HCT116 (cell line): ENCODE results near the gene PCDH9. TPM values are rescaled to one million over a fixed set of nuclear protein-coding genes. Genes with fewer than 3 reads are reported as not detected.

Experiments
- ATAC-seq: fragments of 200-7000 bp; cut with Tn5 transposase; 2 replicates; pipeline ENCODE4 v1.9.1; 2020; ENCODE audit warnings: mild to moderate bottlenecking, moderate library complexity
- BruUV-seq: library from RNA; stranded (reverse); fragments of 400-500 nt; replicated peaks from 2 replicates; lab custom pipeline; 2021; lab: Mats Ljungman, UMichigan
- CTCF ChIA-PET: fragments of 300-600 bp; sonication (Branson Sonifier 250); formaldehyde crosslinking; loops from one replicate; lab custom pipeline; 2021; ENCODE audit warnings: antibody characterized with exemption; lab: Charles Lee
- POLR2A ChIA-PET: fragments of 300-600, 350-600 bp; sonication (Branson Sonifier 250); formaldehyde crosslinking; loops from one replicate; lab custom pipeline; 2021; ENCODE audit warnings: antibody characterized with exemption; lab: Charles Lee
- RAD21 ChIA-PET, 2 experiments: fragments of 300-600 bp; sonication (Branson Sonifier 250); formaldehyde crosslinking; loops; one replicate each; lab custom pipeline; 2023; ENCODE audit warnings: low total read pairs in 2 of 2; ENCODE audit not compliant: uncharacterized antibody in 2 of 2, unreplicated experiment in 2 of 2, low non-redundant PET in 1 of 2; lab: Charles Lee
- DNase-seq: peaks from one replicate; pipeline ENCODE4 v3.0.0-alpha.2; 2010; ENCODE audit warnings: low read depth, low spot score
- H2AFZ ChIP-seq: fragments of 200-600 bp; shearing (Covaris generic), sonication (generic); 2 replicates; pipeline ENCODE4 v1.6.1; 2017; ENCODE audit warnings: low read depth, mixed run types, mixed read lengths, antibody characterized with exemption, low read length; ENCODE audit not compliant: poor library complexity, severe bottlenecking
- H3K27ac ChIP-seq: 2 replicates; pipeline ENCODE4 v1.5.1; 2012; ENCODE audit warnings: low read depth, low read length
- H3K27me3 ChIP-seq: fragments of 200-600 bp; sonication (generic); 2 replicates; pipeline ENCODE4 v1.6.1; 2016; ENCODE audit warnings: mixed run types, low read length, mixed read lengths; ENCODE audit not compliant: insufficient read depth
- H3K36me3 ChIP-seq, 2 experiments: fragments of 200-500 bp in 1 of 2; fragments of 200-600 bp in 1 of 2; sonication (Bioruptor generic) in 1 of 2; sonication (generic) in 1 of 2; 2 replicates each; pipeline versions ENCODE4 v1.5.1 to v1.6.1; 2014 to 2016; ENCODE audit warnings: low read length in 2 of 2, inconsistent platforms in 1 of 2, mixed read lengths in 1 of 2, mixed run types in 1 of 2; ENCODE audit not compliant: insufficient read depth in 2 of 2, control insufficient read depth in 1 of 2
- H3K4me1 ChIP-seq, 2 experiments: fragments of 200-600 bp in 1 of 2; sonication (generic) in 1 of 2; 2 replicates each; pipeline versions ENCODE4 v1.5.1 to v1.6.1; 2012 to 2017; ENCODE audit warnings: low read length in 2 of 2, inconsistent platforms in 1 of 2, mild to moderate bottlenecking in 1 of 2, mixed read lengths in 1 of 2, mixed run types in 1 of 2, moderate library complexity in 1 of 2; ENCODE audit not compliant: insufficient read depth in 2 of 2, control insufficient read depth in 1 of 2
- H3K4me2 ChIP-seq: fragments of 200-600 bp; sonication (generic); 2 replicates; pipeline ENCODE4 v1.6.1; 2017; ENCODE audit warnings: mixed run types, low read length, mixed read lengths
- H3K4me3 ChIP-seq, 2 experiments: fragments of 200-600 bp in 1 of 2; sonication (generic) in 1 of 2; replicated peaks in 1 of 2; 2 replicates each; pipeline ENCODE4 v1.5.1; 2011 to 2016; ENCODE audit warnings: low read length in 2 of 2, control low read depth in 1 of 2, low read depth in 1 of 2, mild to moderate bottlenecking in 1 of 2, mixed read lengths in 1 of 2, mixed run types in 1 of 2
- H3K79me2 ChIP-seq: fragments of 200-600 bp; sonication (generic); 2 replicates; pipeline ENCODE4 v1.6.1; 2017; ENCODE audit warnings: mild to moderate bottlenecking, mixed run types, low read length, moderate library complexity, mixed read lengths; ENCODE audit not compliant: insufficient read depth
- H3K9ac ChIP-seq: fragments of 200-600 bp; sonication (generic); 2 replicates; pipeline ENCODE4 v1.6.1; 2016; ENCODE audit warnings: low read length, mixed read lengths
- H3K9me2 ChIP-seq: fragments of 200-600 bp; sonication (generic), shearing (Covaris generic); 2 replicates; pipeline ENCODE4 v1.6.1; 2017; ENCODE audit warnings: mixed run types, mild to moderate bottlenecking, moderate library complexity; ENCODE audit not compliant: insufficient read depth
- H3K9me3 ChIP-seq, 2 experiments: fragments of 200-500 bp in 1 of 2; fragments of 200-600 bp in 1 of 2; sonication (Bioruptor generic) in 1 of 2; sonication (generic) in 1 of 2; 2 replicates each; pipeline ENCODE4 v1.6.1; 2014 to 2017; ENCODE audit warnings: low read length in 2 of 2, mixed read lengths in 2 of 2, inconsistent platforms in 1 of 2, low read depth in 1 of 2, mild to moderate bottlenecking in 1 of 2, mixed run types in 1 of 2, moderate library complexity in 1 of 2; ENCODE audit not compliant: control insufficient read depth in 1 of 2, insufficient read depth in 1 of 2
- H4K20me1 ChIP-seq: fragments of 200-600 bp; sonication (generic), shearing (Covaris generic); 2 replicates; pipeline ENCODE4 v1.6.1; 2017; ENCODE audit warnings: mixed run types, mild to moderate bottlenecking, moderate library complexity; ENCODE audit not compliant: insufficient read depth
- CBX3 ChIP-seq: IDR thresholded peaks from 2 replicates; pipeline ENCODE4 v1.6.1; 2012; ENCODE audit warnings: low read depth
- EZH2 ChIP-seq: fragments of 200-600 bp; sonication (generic); IDR thresholded peaks from 2 replicates; pipeline ENCODE4 v1.6.1; 2017; ENCODE audit warnings: antibody characterized with exemption, mixed run types
- FOSL1 ChIP-seq: IDR thresholded peaks from 2 replicates; pipeline ENCODE4 v1.6.1; 2012; ENCODE audit warnings: low read depth
- REST ChIP-seq: IDR thresholded peaks from 2 replicates; pipeline ENCODE4 v1.6.1; 2012; ENCODE audit warnings: low read depth
- SP1 ChIP-seq: IDR thresholded peaks from 2 replicates; pipeline ENCODE4 v1.6.1; 2012; ENCODE audit warnings: low read depth
- SRF ChIP-seq: IDR thresholded peaks from 2 replicates; pipeline ENCODE4 v1.6.1; 2012; ENCODE audit warnings: low read depth
- YY1 ChIP-seq: IDR thresholded peaks from 2 replicates; pipeline ENCODE4 v1.6.1; 2011; ENCODE audit warnings: low read length, low read depth, moderate library complexity, mild to moderate bottlenecking; ENCODE audit not compliant: insufficient replicate concordance; ENCODE audit errors: extremely low read depth
- ZFX ChIP-seq: fragments of 450-650 bp; IDR thresholded peaks from 2 replicates; pipeline ENCODE4 v1.6.1; 2017
- ZNF274 ChIP-seq: fragments of 200-500 bp; sonication (Bioruptor generic); IDR thresholded peaks from 2 replicates; pipeline ENCODE4 v1.6.1; 2014; ENCODE audit warnings: mild to moderate bottlenecking, low read depth, low read length, inconsistent platforms
- intact Hi-C: fragments of 100-400 bp; cut with micrococcal nuclease; formaldehyde crosslinking; loops from 2 replicates; pipeline ENCODE4 v1.10.0; 2022
- total RNA-seq: library from RNA; stranded (reverse); gene quantifications from one replicate; pipeline ENCODE4 v1.2.1, GENCODE V29; 2021; ENCODE audit not compliant: unreplicated experiment

Gene PCDH9
- total RNA-seq, 1 experiment from 2014 or later, result 0.02 TPM

DNA sequence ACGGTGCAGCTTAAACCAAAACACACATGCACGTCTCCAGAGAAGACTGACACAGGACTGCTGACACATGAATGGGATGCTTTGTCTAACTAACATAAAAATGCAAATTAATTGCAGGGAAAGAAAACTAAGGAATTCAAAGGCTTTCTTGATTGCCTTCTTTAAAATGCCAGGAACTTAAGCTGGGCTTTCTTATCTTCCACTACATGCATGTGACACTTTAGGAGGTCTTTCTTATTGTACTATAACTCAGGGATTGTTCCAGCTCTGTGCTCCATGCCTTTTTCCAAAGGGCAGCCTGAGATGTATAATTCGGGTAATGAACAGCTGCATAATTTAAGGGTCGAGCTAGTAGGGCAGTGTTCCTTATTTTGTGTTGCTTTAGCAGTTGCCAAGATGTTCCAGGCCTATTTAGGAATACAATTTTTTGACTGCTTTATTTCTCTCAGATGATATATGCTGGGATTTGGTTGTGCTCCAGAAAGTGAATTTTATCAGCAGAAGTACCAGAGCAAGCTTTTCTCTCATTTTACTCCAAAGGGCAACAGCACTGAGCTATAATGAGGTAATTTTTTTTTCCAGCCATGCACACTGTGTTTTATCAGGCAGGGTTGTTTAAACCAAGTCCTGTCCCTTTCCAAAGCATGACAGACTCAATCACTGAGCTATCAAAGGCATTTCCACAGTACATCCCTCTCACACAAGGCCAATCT, 885.2 kb downstream of the PCDH9 start:
- no peaks in the 10 kb centered on the region for H3K9me2 ChIP-seq
- CTCF ChIA-PET, result no interaction called here
- no peak for TF ChIP-seq SP1
- BruUV-seq, result no TSS peak
- H3K4me2 ChIP-seq, result no peak overlapping the region
- POLR2A ChIA-PET, result no interaction called here
- no peaks in the 10 kb centered on the region for H3K4me1 ChIP-seq
- H3K9ac ChIP-seq, result no peak overlapping the region
- H2AFZ ChIP-seq, result no peak overlapping the region
- H3K36me3 ChIP-seq, result no peaks in the 10 kb centered on the region
- DNase-seq (no peak), ATAC-seq (no peak)
- RAD21 ChIA-PET, result no interaction called here
- H3K4me3 ChIP-seq, result no peak overlapping the region
- H3K79me2 ChIP-seq, result no peaks in the 10 kb centered on the region
- H3K27ac ChIP-seq, result no peak overlapping the region
- intact Hi-C loops, result no loop called here
- no peaks in the 10 kb centered on the region for H3K9me3 ChIP-seq
- H3K27me3 ChIP-seq, result no peaks in the 10 kb centered on the region
- no peaks in the 10 kb centered on the region for H4K20me1 ChIP-seq

DNA sequence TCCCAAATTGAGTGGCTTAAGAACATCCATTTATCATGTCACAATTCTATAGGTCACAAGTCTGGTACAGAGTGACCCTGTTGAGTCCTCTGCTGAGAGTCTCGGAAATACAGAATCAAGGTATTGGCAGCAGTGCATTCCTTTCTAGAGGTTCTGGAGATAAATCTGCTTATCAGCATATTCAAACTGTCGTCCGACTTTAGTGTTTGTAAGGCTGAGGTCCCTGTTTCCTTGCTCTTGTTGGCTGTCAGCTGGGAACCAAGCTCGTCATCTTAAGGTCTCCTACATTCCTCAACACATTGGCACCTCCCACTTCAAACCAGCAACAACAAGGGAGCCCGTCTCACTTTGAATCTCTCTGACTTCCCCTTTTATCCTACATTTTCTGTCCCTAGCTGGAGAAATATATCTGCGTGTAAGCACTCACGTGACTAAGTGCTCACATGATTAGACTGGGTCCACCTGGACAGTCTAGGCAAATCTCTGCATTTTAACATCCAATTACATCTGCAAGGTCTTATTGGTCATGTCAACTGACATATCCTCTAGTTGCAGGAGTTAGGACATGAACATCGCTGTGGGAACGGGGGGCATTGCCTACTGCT, 886.8 kb downstream of the PCDH9 start:
- Histone ChIP-seq H3K27ac (no peak overlapping the region), H3K4me3 (no peak overlapping the region), H3K36me3 (no peaks in the 10 kb centered on the region), H3K4me1 (no peaks in the 10 kb centered on the region), H3K4me2 (no peak overlapping the region), H3K9ac (no peak overlapping the region)
- no peak for ATAC-seq
- no TSS peak for BruUV-seq
- ChIA-PET CTCF (no interaction called here), POLR2A (no interaction called here)
- intact Hi-C loops, result no loop called here
- no peak for TF ChIP-seq REST
- no peak for TF ChIP-seq FOSL1
- TF ChIP-seq SRF, result no peak
- no peak for TF ChIP-seq CBX3
- no peak for TF ChIP-seq ZFX
- no peak for TF ChIP-seq ZNF274
- TF ChIP-seq EZH2, result no peak
- TF ChIP-seq YY1, result no peak
- TF ChIP-seq, all 23 proteins: peak for 0
- Histone ChIP-seq H2AFZ (no peak overlapping the region), H3K9me3 (no peaks in the 10 kb centered on the region), H4K20me1 (no peaks in the 10 kb centered on the region), H3K9me2 (no peaks in the 10 kb centered on the region), H3K79me2 (no peaks in the 10 kb centered on the region), H3K27me3 (no peaks in the 10 kb centered on the region)
- no peak for DNase-seq
- RAD21 ChIA-PET, result no interaction called here
